ENCODE data around the gene PLD1.

DNA sequence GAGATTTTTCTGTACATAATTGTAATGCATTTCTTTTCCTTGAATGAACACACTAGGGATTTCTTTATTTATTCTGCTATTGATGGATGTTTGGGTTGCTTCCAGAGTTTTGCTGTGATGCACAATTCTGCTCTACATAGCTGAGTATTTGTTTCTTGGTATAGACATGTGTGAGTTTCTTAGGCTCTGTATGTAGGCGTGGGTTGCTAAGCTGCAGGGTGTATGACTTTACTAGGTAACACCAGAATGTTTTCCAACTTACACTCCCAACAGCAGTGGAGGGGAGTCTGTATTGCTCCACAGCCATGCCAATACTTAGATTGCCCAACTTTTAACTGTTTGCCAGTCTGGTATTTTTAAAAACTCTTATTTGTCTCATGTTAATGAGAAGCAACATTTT lies 194.6 kb downstream of the PLD1 start:
- TF ChIP-seq CTCF (IDR thresholded peaks at IDR 0.05; ENCODE audit: insufficient read depth, low read length) (no peak), POLR2AphosphoS5 (IDR thresholded peaks at IDR 0.05; ENCODE audit: low read depth) (no peak), GABPA (IDR thresholded peaks at IDR 0.05; ENCODE audit: low read depth) (no peak)
- TF ChIP-seq, protein P1, sequence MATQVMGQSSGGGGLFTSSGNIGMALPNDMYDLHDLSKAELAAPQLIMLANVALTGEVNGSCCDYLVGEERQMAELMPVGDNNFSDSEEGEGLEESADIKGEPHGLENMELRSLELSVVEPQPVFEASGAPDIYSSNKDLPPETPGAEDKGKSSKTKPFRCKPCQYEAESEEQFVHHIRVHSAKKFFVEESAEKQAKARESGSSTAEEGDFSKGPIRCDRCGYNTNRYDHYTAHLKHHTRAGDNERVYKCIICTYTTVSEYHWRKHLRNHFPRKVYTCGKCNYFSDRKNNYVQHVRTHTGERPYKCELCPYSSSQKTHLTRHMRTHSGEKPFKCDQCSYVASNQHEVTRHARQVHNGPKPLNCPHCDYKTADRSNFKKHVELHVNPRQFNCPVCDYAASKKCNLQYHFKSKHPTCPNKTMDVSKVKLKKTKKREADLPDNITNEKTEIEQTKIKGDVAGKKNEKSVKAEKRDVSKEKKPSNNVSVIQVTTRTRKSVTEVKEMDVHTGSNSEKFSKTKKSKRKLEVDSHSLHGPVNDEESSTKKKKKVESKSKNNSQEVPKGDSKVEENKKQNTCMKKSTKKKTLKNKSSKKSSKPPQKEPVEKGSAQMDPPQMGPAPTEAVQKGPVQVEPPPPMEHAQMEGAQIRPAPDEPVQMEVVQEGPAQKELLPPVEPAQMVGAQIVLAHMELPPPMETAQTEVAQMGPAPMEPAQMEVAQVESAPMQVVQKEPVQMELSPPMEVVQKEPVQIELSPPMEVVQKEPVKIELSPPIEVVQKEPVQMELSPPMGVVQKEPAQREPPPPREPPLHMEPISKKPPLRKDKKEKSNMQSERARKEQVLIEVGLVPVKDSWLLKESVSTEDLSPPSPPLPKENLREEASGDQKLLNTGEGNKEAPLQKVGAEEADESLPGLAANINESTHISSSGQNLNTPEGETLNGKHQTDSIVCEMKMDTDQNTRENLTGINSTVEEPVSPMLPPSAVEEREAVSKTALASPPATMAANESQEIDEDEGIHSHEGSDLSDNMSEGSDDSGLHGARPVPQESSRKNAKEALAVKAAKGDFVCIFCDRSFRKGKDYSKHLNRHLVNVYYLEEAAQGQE (IDR thresholded peaks at IDR 0.05; ENCODE audit: insufficient replicate concordance, low read depth): no peak

All from HL-60 (cell line).